Gastrocnemius medialis (tissue), 4 donors: ENCODE results near the gene MRPL39.

ENCODE experiments used
- POLR2A ChIP-seq, 2 donors: fragments of 450-650 bp; IDR thresholded peaks; one replicate each; pipeline ENCODE4 v1.6.1; 2017; ENCODE audit warnings: antibody characterized with exemption in 2 of 2, mild to moderate bottlenecking in 2 of 2, moderate library complexity in 2 of 2
- TF ChIP-seq, protein P1 (sequence below), 5 experiments: fragments of 450-650 bp in 3 of 5; fragments of 200-600 bp in 2 of 5; sonication (generic) in 2 of 5; IDR thresholded peaks in 4 of 5; conservative IDR thresholded peaks in 1 of 5; 1 replicate in 4 of 5; 2 replicates in 1 of 5; pipeline ENCODE4 v1.5.1; 2016 to 2019; ENCODE audit warnings: antibody characterized with exemption in 5 of 5, mild to moderate bottlenecking in 3 of 5, moderate library complexity in 3 of 5

DNA sequence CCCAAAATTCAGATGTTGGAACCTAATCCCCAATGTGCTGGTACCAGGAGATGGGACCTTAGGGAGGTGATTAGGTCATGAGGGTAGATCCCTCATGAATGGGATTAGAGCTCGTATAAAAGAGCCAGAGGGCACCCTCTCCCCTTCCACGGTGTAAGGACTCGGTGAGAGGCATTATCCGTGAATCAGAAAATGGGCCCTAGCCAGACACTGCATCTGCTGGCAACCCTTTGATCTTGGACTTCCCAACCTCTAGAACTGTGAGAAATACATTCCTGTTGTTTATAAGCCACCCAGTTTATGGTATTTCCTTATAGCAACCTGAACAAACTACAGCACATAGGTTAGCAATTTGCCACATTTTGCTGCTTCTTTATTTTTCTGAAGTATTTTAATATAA is 17.2 kb upstream of the MRPL39 start:
- TF ChIP-seq, protein P1, sequence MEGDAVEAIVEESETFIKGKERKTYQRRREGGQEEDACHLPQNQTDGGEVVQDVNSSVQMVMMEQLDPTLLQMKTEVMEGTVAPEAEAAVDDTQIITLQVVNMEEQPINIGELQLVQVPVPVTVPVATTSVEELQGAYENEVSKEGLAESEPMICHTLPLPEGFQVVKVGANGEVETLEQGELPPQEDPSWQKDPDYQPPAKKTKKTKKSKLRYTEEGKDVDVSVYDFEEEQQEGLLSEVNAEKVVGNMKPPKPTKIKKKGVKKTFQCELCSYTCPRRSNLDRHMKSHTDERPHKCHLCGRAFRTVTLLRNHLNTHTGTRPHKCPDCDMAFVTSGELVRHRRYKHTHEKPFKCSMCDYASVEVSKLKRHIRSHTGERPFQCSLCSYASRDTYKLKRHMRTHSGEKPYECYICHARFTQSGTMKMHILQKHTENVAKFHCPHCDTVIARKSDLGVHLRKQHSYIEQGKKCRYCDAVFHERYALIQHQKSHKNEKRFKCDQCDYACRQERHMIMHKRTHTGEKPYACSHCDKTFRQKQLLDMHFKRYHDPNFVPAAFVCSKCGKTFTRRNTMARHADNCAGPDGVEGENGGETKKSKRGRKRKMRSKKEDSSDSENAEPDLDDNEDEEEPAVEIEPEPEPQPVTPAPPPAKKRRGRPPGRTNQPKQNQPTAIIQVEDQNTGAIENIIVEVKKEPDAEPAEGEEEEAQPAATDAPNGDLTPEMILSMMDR (IDR thresholded peaks at IDR 0.05 in 4 of 5, conservative IDR thresholded peaks at IDR 0.05 in 1 of 5): no peak
- TF ChIP-seq POLR2A (IDR thresholded peaks at IDR 0.05): no peak
